Kidney (tissue), 14 donors: Measurements from ENCODE around the gene DPM3. TPM values are rescaled to one million over a fixed set of nuclear protein-coding genes. Genes with fewer than 3 reads are reported as not detected.

Experiments used
- DNase-seq, 5 donors: peaks; one replicate each; pipeline ENCODE4 v3.0.0-alpha.2; 2013 to 2020
- FAIRE-seq: peaks from 2 replicates; lab custom pipeline; 2012; peaks lifted over from hg19 to GRCh38; lab: Jason Lieb, UNC
- H3K27ac ChIP-seq, 2 donors: one replicate each; pipeline ENCODE4 v1.7.0; 2013; ENCODE audit warnings: low read depth in 2 of 2, low read length in 2 of 2, inconsistent platforms in 1 of 2
- H3K27me3 ChIP-seq: one replicate; pipeline ENCODE4 v1.7.1; 2013; ENCODE audit warnings: low read length, inconsistent platforms; ENCODE audit not compliant: control insufficient read depth, insufficient read depth
- H3K36me3 ChIP-seq, 3 donors: one replicate each; pipeline versions ENCODE4 v1.7.0 to v1.7.1; 2013; ENCODE audit warnings: low read length in 3 of 3, control low read depth in 1 of 3, inconsistent platforms in 1 of 3; ENCODE audit not compliant: insufficient read depth in 3 of 3, control insufficient read depth in 2 of 3
- H3K4me1 ChIP-seq, 3 donors: one replicate each; pipeline versions ENCODE4 v1.7.0 to v1.7.1; 2013; ENCODE audit warnings: low read length in 3 of 3, inconsistent platforms in 1 of 3, low read depth in 1 of 3; ENCODE audit not compliant: control insufficient read depth in 2 of 3, insufficient read depth in 2 of 3
- H3K4me3 ChIP-seq, 3 donors: one replicate each; pipeline versions ENCODE4 v1.7.0 to v1.8.1; 2013; ENCODE audit warnings: low read length in 3 of 3, control low read depth in 1 of 3, inconsistent platforms in 1 of 3
- H3K9ac ChIP-seq, 3 donors: one replicate each; pipeline versions ENCODE4 v1.7.0 to v1.7.1; 2013; ENCODE audit warnings: low read length in 3 of 3, control low read depth in 1 of 3, inconsistent platforms in 1 of 3
- H3K9me3 ChIP-seq, 3 donors: one replicate each; pipeline versions ENCODE4 v1.7.0 to v1.7.1; 2013; ENCODE audit warnings: low read length in 3 of 3, control low read depth in 1 of 3, inconsistent platforms in 1 of 3; ENCODE audit not compliant: control insufficient read depth in 2 of 3, insufficient read depth in 1 of 3
- CTCF ChIP-seq: IDR thresholded peaks from 3 replicates; pipeline ENCODE4 v1.5.1; 2012; ENCODE audit warnings: mild to moderate bottlenecking, moderate library complexity, borderline replicate concordance; ENCODE audit not compliant: insufficient read depth; ENCODE audit errors: extremely low read depth
- intact Hi-C: fragments of 100-400 bp; cut with DNase I; formaldehyde crosslinking; loops from one replicate; pipeline ENCODE4 v1.11.1; 2022
- polyA plus RNA-seq: library from polyadenylated mRNA; stranded (reverse); fragments of 350-450 nt; fragmentation: Illumina TruSeq; extraction: RNeasy Lipid Tissue Mini Kit (QIAGEN cat#74804); gene quantifications from one replicate; pipeline ENCODE4 v1.2.3, GENCODE V29; 2014; ENCODE audit warnings: low read depth, low replicate concordance; ENCODE audit not compliant: insufficient read depth
- total RNA-seq: library from RNA; stranded (reverse); fragmentation: NEBNext Ultra II Directional; extraction: Animal tissue kit (Norgen Biotek cat#: 25700); gene quantifications from one replicate; pipeline ENCODE4 v1.2.1, GENCODE V29; 2021
- donor health status: control.
- donor health status: control.
- donor health status: control.
- donor health status: control.
- donor health status: control.
- donor health status: DM: yes; HTN: yes; CAD: no.
- donor health status: Normal renal cell carcinoma (clear cell type).

DPM3 gene
- total and polyA plus RNA-seq, 2 donors from 2014 or later, result 84.4 to 237 TPM

GRCh38 chr1:155187456-155187891 is 47.1 kb upstream of the DPM3 start:
- Histone ChIP-seq H3K27ac (peak overlapping the region; percentile 65 to 79), H3K27me3 (no peaks in the 10 kb centered on the region), H3K4me3 (peak overlapping the region in 1 of 3 donors; percentile 33), H3K36me3 (no peaks in the 10 kb centered on the region), H3K4me1 (peaks cover 0 to 28% (median 7%) of the 10 kb centered on the region in 3 donors), H3K9me3 (no peaks in the 10 kb centered on the region), H3K9ac (peak overlapping the region in 1 of 3 donors; percentile 46)
- intact Hi-C loops, result no loop called here
- no peak for TF ChIP-seq CTCF
- FAIRE-seq, result no peak
- peak in 1 of 5 donors; percentile 49 for DNase-seq

- FAIRE-seq (no peak), DNase-seq (peak in 2 of 5 donors; percentile 56 to 78)
- Histone ChIP-seq H3K27ac (peak overlapping the region; percentile 65 to 79), H3K4me3 (peak overlapping the region in 1 of 3 donors; percentile 33), H3K9me3 (no peaks in the 10 kb centered on the region), H3K27me3 (no peaks in the 10 kb centered on the region), H3K36me3 (no peaks in the 10 kb centered on the region), H3K4me1 (peaks cover 0 to 28% (median 7%) of the 10 kb centered on the region in 3 donors), H3K9ac (peak overlapping the region in 1 of 3 donors; percentile 46)
- TF ChIP-seq CTCF, result no peak
- intact Hi-C loops, result no loop called here
Observed at GRCh38 chr1:155186794-155187455, 46.6 kb upstream of the DPM3 start.

- no peaks in the 10 kb centered on the region for H3K36me3 ChIP-seq
- no peak for TF ChIP-seq CTCF
- peak overlapping the region; percentile 67 to 79 for H3K27ac ChIP-seq
- no peaks in the 10 kb centered on the region for H3K27me3 ChIP-seq
- peaks cover 0 to 28% (median 7%) of the 10 kb centered on the region in 3 donors for H3K4me1 ChIP-seq
- no peaks in the 10 kb centered on the region for H3K9me3 ChIP-seq
- intact Hi-C loops, result no loop called here
- peak overlapping the region in 1 of 3 donors; percentile 51 for H3K9ac ChIP-seq
- peak overlapping the region in 1 of 3 donors; percentile 33 for H3K4me3 ChIP-seq
- no peak for FAIRE-seq
- peak; percentile 72 to 86 (median 81) for DNase-seq
Observed at GRCh38 chr1:155186067-155186793, 45.9 kb upstream of the DPM3 start.
